ENCODE measurements around the gene ARMC2. TPM values are rescaled to one million over a fixed set of nuclear protein-coding genes. Genes with fewer than 3 reads are reported as not detected.
"Not testable (repeated sequence)": the region's sequence is repeated elsewhere in the genome, so short reads cannot be mapped to it uniquely, and the experiment has no call there.

ARMC2 gene
- total RNA-seq, 2 donors from 2014 or later = 0.66 to 1.6 TPM

DNA sequence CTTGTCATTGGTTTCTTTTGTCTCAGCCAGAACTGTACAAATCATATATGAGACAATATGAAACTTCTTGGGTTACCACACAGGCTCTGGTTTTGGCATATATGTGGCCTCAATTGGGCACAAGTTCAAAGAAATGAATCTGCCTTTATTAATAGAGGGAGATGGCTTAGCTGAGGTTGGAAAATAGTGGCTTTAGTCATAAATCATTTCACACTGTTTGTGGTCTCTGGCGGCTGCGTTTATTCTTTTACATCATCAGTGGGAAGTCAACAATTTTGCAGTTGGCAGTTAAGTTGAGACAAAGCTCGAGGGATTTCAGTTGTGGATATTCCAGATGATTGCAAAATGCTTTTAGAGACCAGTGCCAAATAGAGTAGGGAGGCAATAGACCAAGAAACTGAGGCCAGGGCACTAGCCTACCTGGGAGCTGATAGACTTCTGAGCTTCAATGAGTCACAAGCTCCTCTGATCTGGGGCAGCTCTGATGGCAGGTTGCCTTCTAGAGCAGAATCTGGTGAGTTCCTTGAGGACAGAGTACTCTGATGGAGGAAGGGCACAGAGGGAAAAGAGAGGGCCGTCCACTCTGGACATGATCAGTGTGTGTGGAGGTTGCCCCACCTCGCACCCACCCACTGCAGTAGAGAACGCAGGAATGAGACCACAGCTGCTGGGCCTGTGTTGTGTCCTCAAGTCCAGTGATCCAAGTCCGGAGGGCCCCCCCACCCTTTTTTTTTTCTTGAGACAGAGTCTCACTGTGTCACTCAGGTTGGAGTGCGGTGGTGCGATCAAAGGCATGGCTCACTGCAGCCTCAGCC, 73.5 kb downstream of the ARMC2 start:
- no peaks in the 10 kb centered on the region for H3K27me3 ChIP-seq
- H3K4me1 ChIP-seq = peaks cover 14% of the 10 kb centered on the region
- H3K27ac ChIP-seq = no peak overlapping the region
- WGBS, 2 donors = 69 to 82% methylated on average over 9 of the region's 9 CpGs
- no peaks in the 10 kb centered on the region for H3K36me3 ChIP-seq (replicated peaks in 1 of 2; ENCODE audit: insufficient read depth in 1 of 2, low read depth in 2 of 2)
- TF ChIP-seq POLR2A (IDR thresholded peaks at IDR 0.05) = no peak
- TF ChIP-seq, protein P1, sequence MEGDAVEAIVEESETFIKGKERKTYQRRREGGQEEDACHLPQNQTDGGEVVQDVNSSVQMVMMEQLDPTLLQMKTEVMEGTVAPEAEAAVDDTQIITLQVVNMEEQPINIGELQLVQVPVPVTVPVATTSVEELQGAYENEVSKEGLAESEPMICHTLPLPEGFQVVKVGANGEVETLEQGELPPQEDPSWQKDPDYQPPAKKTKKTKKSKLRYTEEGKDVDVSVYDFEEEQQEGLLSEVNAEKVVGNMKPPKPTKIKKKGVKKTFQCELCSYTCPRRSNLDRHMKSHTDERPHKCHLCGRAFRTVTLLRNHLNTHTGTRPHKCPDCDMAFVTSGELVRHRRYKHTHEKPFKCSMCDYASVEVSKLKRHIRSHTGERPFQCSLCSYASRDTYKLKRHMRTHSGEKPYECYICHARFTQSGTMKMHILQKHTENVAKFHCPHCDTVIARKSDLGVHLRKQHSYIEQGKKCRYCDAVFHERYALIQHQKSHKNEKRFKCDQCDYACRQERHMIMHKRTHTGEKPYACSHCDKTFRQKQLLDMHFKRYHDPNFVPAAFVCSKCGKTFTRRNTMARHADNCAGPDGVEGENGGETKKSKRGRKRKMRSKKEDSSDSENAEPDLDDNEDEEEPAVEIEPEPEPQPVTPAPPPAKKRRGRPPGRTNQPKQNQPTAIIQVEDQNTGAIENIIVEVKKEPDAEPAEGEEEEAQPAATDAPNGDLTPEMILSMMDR (IDR thresholded peaks at IDR 0.05) = no peak
- H3K9me3 ChIP-seq = no peaks in the 10 kb centered on the region
- intact Hi-C loops (cut with DNase I) = no loop called here
- DNase-seq (peak in 2 of 4 donors; percentile 13 to 49), ATAC-seq (peak; percentile 68)
- no peak overlapping the region for H3K4me3 ChIP-seq

DNA sequence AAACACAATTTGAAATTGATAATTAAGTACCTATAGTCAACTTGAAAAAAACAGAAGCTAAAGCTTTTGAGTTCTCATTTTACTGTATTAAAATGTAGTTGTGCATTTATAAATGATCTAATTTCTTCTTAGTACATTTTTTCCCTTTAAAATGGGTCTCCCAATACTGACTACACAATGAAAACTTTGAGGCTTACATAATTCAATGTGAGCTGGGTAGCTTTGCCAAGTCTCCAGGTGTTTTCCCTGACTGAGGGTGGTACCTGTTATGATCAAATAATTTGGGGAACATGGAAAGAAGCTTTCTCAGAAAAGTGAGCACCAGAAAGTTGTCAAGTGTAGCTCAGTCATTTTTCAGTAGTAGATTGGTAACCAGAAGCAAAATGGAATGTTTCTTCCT, 74.3 kb downstream of the ARMC2 start:
- H3K36me3 ChIP-seq (replicated peaks in 1 of 2; ENCODE audit: insufficient read depth in 1 of 2, low read depth in 2 of 2) = no peaks in the 10 kb centered on the region
- DNase-seq = peak in 1 of 4 donors; percentile 42
- no peak overlapping the region for H3K4me3 ChIP-seq
- H3K9me3 ChIP-seq = no peaks in the 10 kb centered on the region
- no peak for ATAC-seq
- TF ChIP-seq, protein P1 (IDR thresholded peaks at IDR 0.05) = no peak
- no peak for TF ChIP-seq POLR2A (IDR thresholded peaks at IDR 0.05)
- intact Hi-C loops (cut with DNase I) = no loop called here
- H3K4me1 ChIP-seq = peaks cover 14% of the 10 kb centered on the region
- H3K27me3 ChIP-seq = no peaks in the 10 kb centered on the region
- no peak overlapping the region for H3K27ac ChIP-seq

GRCh38 chr6:108927927-108928326, 79.7 kb downstream of the ARMC2 start:
- no peak for ATAC-seq
- no peak overlapping the region for H3K27ac ChIP-seq
- TF ChIP-seq, protein P1 (IDR thresholded peaks at IDR 0.05) = no peak
- TF ChIP-seq POLR2A (IDR thresholded peaks at IDR 0.05) = no peak
- H3K9me3 ChIP-seq = no peaks in the 10 kb centered on the region
- no peak for DNase-seq
- WGBS, 2 donors = 71 to 73% methylated on average over 5 of the region's 5 CpGs
- no peaks in the 10 kb centered on the region for H3K27me3 ChIP-seq
- H3K4me3 ChIP-seq = no peak overlapping the region
- H3K4me1 ChIP-seq = peaks cover under 1% of the 10 kb centered on the region
- intact Hi-C loops (cut with DNase I) = no loop called here
- no peaks in the 10 kb centered on the region for H3K36me3 ChIP-seq (replicated peaks in 1 of 2; ENCODE audit: insufficient read depth in 1 of 2, low read depth in 2 of 2)

DNA sequence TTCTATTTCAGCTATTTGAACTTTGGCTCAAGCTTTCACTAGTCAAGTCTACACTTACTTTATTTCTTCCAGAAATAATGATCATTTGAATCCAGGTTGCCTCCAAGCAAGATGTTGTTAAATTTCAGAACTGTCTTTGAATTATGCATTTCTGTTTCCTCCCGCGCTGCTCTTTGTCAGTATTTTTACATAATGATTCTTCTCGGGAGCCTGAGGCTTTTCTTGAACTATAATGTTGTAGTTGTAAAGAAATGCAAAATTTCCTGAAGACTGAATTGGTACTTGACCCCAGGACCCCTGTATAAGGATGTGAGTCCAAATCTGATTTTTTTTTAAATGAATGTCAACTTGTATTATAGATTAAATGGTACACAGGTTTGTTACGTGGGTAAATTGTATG, 80.4 kb downstream of the ARMC2 start:
- intact Hi-C loops (cut with DNase I) = no loop called here
- no peak for ATAC-seq

DNA sequence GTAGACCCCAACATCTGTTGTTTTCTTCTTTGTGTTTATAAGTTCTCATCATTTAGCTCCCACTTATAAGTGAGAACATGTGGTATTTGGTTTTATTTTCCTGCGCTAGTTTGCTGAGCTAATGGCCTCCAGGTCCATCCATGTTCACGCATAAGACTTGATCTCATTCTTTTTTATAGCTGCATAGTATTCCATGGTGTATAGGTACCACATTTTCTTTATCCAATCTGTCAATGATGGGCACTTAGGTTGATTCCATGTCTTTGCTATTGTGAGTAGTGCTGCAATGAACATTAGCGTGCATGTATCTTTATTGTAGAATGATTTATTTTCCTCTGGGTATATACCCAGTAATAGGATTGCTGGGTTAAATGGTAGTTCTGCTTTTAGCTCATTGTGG, 82.9 kb downstream of the ARMC2 start:
- not testable (repeated sequence) for ATAC-seq, DNase-seq, H3K9me3 ChIP-seq

More for the DNA sequence above, 80.4 kb downstream of the ARMC2 start:
- no peak for DNase-seq
- Histone ChIP-seq H3K27ac (no peak overlapping the region), H3K36me3 (replicated peaks in 1 of 2; ENCODE audit: insufficient read depth in 1 of 2, low read depth in 2 of 2) (no peaks in the 10 kb centered on the region), H3K27me3 (no peaks in the 10 kb centered on the region), H3K4me1 (no peaks in the 10 kb centered on the region), H3K9me3 (no peaks in the 10 kb centered on the region), H3K4me3 (no peak overlapping the region)
- 90 to 91% methylated on average over 4 of the region's 4 CpGs for WGBS, 2 donors
- TF ChIP-seq POLR2A (IDR thresholded peaks at IDR 0.05) = no peak
- TF ChIP-seq, protein P1 (IDR thresholded peaks at IDR 0.05) = no peak

More for the DNA sequence above, 82.9 kb downstream of the ARMC2 start:
- 100% methylated on average over 3 of the region's 3 CpGs for WGBS, 2 donors
- H3K4me1 ChIP-seq; H3K36me3 ChIP-seq (replicated peaks in 1 of 2; ENCODE audit: insufficient read depth in 1 of 2, low read depth in 2 of 2); H3K27ac ChIP-seq; H3K4me3 ChIP-seq; H3K27me3 ChIP-seq; intact Hi-C loops (cut with DNase I): not testable (repeated sequence)
